Thymus (tissue), 11 donors: ENCODE measurements around the gene NEGR1. TPM values are rescaled to one million over a fixed set of nuclear protein-coding genes. Genes with fewer than 3 reads are reported as not detected.

Source experiments
- DNase-seq, 9 donors: peaks; one replicate each; pipeline ENCODE4 v3.0.0-alpha.2; 2013; ENCODE audit warnings: low spot score in 9 of 9, low read depth in 6 of 9, missing footprints in 1 of 9
- H3K27ac ChIP-seq, 2 donors: one replicate each; pipeline ENCODE4 v1.5.1; 2013; ENCODE audit warnings: control low read depth in 1 of 2, low read depth in 1 of 2, low read length in 1 of 2, mild to moderate bottlenecking in 1 of 2, moderate library complexity in 1 of 2
- H3K27me3 ChIP-seq, 2 donors: one replicate each; pipeline ENCODE4 v1.5.1; 2013; ENCODE audit warnings: low read length in 1 of 2; ENCODE audit not compliant: control insufficient read depth in 2 of 2, insufficient read depth in 1 of 2
- H3K36me3 ChIP-seq, 2 donors: one replicate each; pipeline ENCODE4 v1.5.1; 2013; ENCODE audit warnings: low read length in 1 of 2, mild to moderate bottlenecking in 1 of 2, moderate library complexity in 1 of 2; ENCODE audit not compliant: control insufficient read depth in 2 of 2, insufficient read depth in 2 of 2
- H3K4me1 ChIP-seq, 2 donors: one replicate each; pipeline ENCODE4 v1.5.1; 2013; ENCODE audit warnings: low read length in 2 of 2; ENCODE audit not compliant: control insufficient read depth in 2 of 2, insufficient read depth in 2 of 2
- H3K4me3 ChIP-seq, 2 donors: one replicate each; pipeline ENCODE4 v1.5.1; 2013; ENCODE audit warnings: low read length in 2 of 2, control low read depth in 1 of 2, mild to moderate bottlenecking in 1 of 2
- H3K9me3 ChIP-seq, 2 donors: one replicate each; pipeline ENCODE4 v1.5.1; 2013; ENCODE audit warnings: low read length in 1 of 2, mild to moderate bottlenecking in 1 of 2; ENCODE audit not compliant: control insufficient read depth in 2 of 2, insufficient read depth in 1 of 2
- WGBS: extraction: QIAGEN DNeasy Blood & Tissue Kit; methylation state at CpG from one replicate; pipeline ENCODE4 v1.1.7; 2013; 5-methylcytosine and 5-hydroxymethylcytosine counted together
- polyA plus RNA-seq: library from polyadenylated mRNA; stranded (reverse); fragments of 200-250 nt; gene quantifications from one replicate; pipeline ENCODE4 v1.2.3, GENCODE V29; 2013
- total RNA-seq: library from RNA; stranded (reverse); fragments of 120-200 nt; gene quantifications from one replicate; pipeline ENCODE4 v1.2.4, GENCODE V29; 2013
- donor health status: healthy.

Gene NEGR1
- total and polyA plus RNA-seq, 2 donors: 2.8 to 3.3 TPM

GRCh38 chr1:71792264-71792663 lies 490.1 kb downstream of the NEGR1 start:
- 72% methylated on average over 1 of the region's 1 CpG for WGBS
- Histone ChIP-seq H3K4me3 (no peak overlapping the region), H3K36me3 (no peaks in the 10 kb centered on the region), H3K4me1 (no peaks in the 10 kb centered on the region), H3K9me3 (no peaks in the 10 kb centered on the region), H3K27me3 (no peaks in the 10 kb centered on the region), H3K27ac (no peak overlapping the region)
- no peak for DNase-seq

- H3K4me1 ChIP-seq: peaks cover 0 to 3% of the 10 kb centered on the region in 2 donors
- no peaks in the 10 kb centered on the region for H3K36me3 ChIP-seq
- no peak overlapping the region for H3K27ac ChIP-seq
- no peak overlapping the region for H3K4me3 ChIP-seq
- H3K27me3 ChIP-seq: no peaks in the 10 kb centered on the region
- 97% methylated on average over 1 of the region's 1 CpG for WGBS
- no peaks in the 10 kb centered on the region for H3K9me3 ChIP-seq
- DNase-seq: no peak
Observed at GRCh38 chr1:71788113-71788512, 494.2 kb downstream of the NEGR1 start.

- 94% methylated on average over 1 of the region's 1 CpG for WGBS
- no peaks in the 10 kb centered on the region for H3K36me3 ChIP-seq
- peaks cover 0 to 3% of the 10 kb centered on the region in 2 donors for H3K4me1 ChIP-seq
- no peaks in the 10 kb centered on the region for H3K9me3 ChIP-seq
- no peak overlapping the region for H3K27ac ChIP-seq
- DNase-seq: no peak
- H3K27me3 ChIP-seq: no peaks in the 10 kb centered on the region
- no peak overlapping the region for H3K4me3 ChIP-seq
Observed at GRCh38 chr1:71787699-71788098, 494.6 kb downstream of the NEGR1 start.

- no peaks in the 10 kb centered on the region for H3K9me3 ChIP-seq
- H3K27ac ChIP-seq: no peak overlapping the region
- H3K4me3 ChIP-seq: no peak overlapping the region
- WGBS: 94% methylated on average over 1 of the region's 1 CpG
- no peak for DNase-seq
- H3K36me3 ChIP-seq: no peaks in the 10 kb centered on the region
- H3K27me3 ChIP-seq: no peaks in the 10 kb centered on the region
- peaks cover 0 to 5% of the 10 kb centered on the region in 2 donors for H3K4me1 ChIP-seq
Observed at GRCh38 chr1:71786218-71786617, 496.1 kb downstream of the NEGR1 start.

- Histone ChIP-seq H3K9me3 (no peaks in the 10 kb centered on the region), H3K4me3 (no peak overlapping the region), H3K4me1 (peaks cover 0 to 9% of the 10 kb centered on the region in 2 donors), H3K27ac (peak overlapping the region in 1 of 2 donors; percentile 16), H3K27me3 (no peaks in the 10 kb centered on the region), H3K36me3 (no peaks in the 10 kb centered on the region)
- DNase-seq: no peak
Observed at GRCh38 chr1:71785450-71785849, 496.9 kb downstream of the NEGR1 start.

GRCh38 chr1:71785000-71785399 lies 497.3 kb downstream of the NEGR1 start:
- 76% methylated on average over 3 of the region's 3 CpGs for WGBS
- Histone ChIP-seq H3K27me3 (no peaks in the 10 kb centered on the region), H3K4me3 (no peak overlapping the region), H3K27ac (no peak overlapping the region), H3K9me3 (no peaks in the 10 kb centered on the region), H3K4me1 (peaks cover 0 to 9% of the 10 kb centered on the region in 2 donors), H3K36me3 (no peaks in the 10 kb centered on the region)
- no peak for DNase-seq

- no peak overlapping the region for H3K4me3 ChIP-seq
- no peaks in the 10 kb centered on the region for H3K27me3 ChIP-seq
- no peak overlapping the region for H3K27ac ChIP-seq
- H3K9me3 ChIP-seq: no peaks in the 10 kb centered on the region
- no peak for DNase-seq
- WGBS: 96% methylated on average over 1 of the region's 1 CpG
- no peaks in the 10 kb centered on the region for H3K36me3 ChIP-seq
- peaks cover 0 to 9% of the 10 kb centered on the region in 2 donors for H3K4me1 ChIP-seq
Observed at GRCh38 chr1:71784241-71784640, 498.1 kb downstream of the NEGR1 start.

- H3K36me3 ChIP-seq: no peaks in the 10 kb centered on the region
- H3K4me3 ChIP-seq: no peak overlapping the region
- DNase-seq: peak in 1 of 9 donors; percentile 22
- no peak overlapping the region for H3K27ac ChIP-seq
- H3K4me1 ChIP-seq: peaks cover 0 to 9% of the 10 kb centered on the region in 2 donors
- WGBS: 36% methylated on average over 2 of the region's 2 CpGs
- no peaks in the 10 kb centered on the region for H3K9me3 ChIP-seq
- H3K27me3 ChIP-seq: no peaks in the 10 kb centered on the region
Observed at GRCh38 chr1:71783071-71783470, 499.3 kb downstream of the NEGR1 start.

- H3K36me3 ChIP-seq: no peaks in the 10 kb centered on the region
- no peak overlapping the region for H3K4me3 ChIP-seq
- DNase-seq: no peak
- WGBS: 49% methylated on average over 4 of the region's 4 CpGs
- peaks cover 0 to 9% of the 10 kb centered on the region in 2 donors for H3K4me1 ChIP-seq
- no peaks in the 10 kb centered on the region for H3K27me3 ChIP-seq
- H3K27ac ChIP-seq: no peak overlapping the region
- H3K9me3 ChIP-seq: no peaks in the 10 kb centered on the region
Observed at GRCh38 chr1:71781450-71781849, 500.9 kb downstream of the NEGR1 start.

GRCh38 chr1:71780681-71781080 lies 501.7 kb downstream of the NEGR1 start:
- peak in 2 of 9 donors; percentile 19 to 44 for DNase-seq
- Histone ChIP-seq H3K4me3 (no peak overlapping the region), H3K9me3 (no peaks in the 10 kb centered on the region), H3K27ac (no peak overlapping the region), H3K4me1 (peaks cover 0 to 9% of the 10 kb centered on the region in 2 donors), H3K27me3 (no peaks in the 10 kb centered on the region), H3K36me3 (no peaks in the 10 kb centered on the region)
- WGBS: 72% methylated on average over 3 of the region's 3 CpGs
